PC-9 (cell line): ENCODE results near the gene HHIPL1.

Experiments used
- CTCF ChIP-seq: fragments of 200-600 bp; sonication (generic); conservative IDR thresholded peaks from 2 replicates; pipeline ENCODE4 v1.6.1; 2017; ENCODE audit warnings: mixed run types, antibody characterized with exemption, mild to moderate bottlenecking, moderate library complexity
- EZH2 ChIP-seq: fragments of 200-600 bp; sonication (generic); IDR thresholded peaks from 2 replicates; pipeline ENCODE4 v1.8.0; 2017; ENCODE audit warnings: antibody characterized with exemption, low read depth

- TF ChIP-seq CTCF: no peak
- TF ChIP-seq EZH2: no peak
These were observed 32.7 kb upstream of the HHIPL1 start for GRCh38 chr14:99612071-99612737.
